ENCODE data around the gene TMEM161A. TPM values are rescaled to one million over a fixed set of nuclear protein-coding genes. Genes with fewer than 3 reads are reported as not detected.
"Not testable (repeated sequence)": the region's sequence is repeated elsewhere in the genome, so short reads cannot be mapped to it uniquely, and the experiment has no call there.

The TMEM161A gene
- total RNA-seq, result 24.7 TPM
- long read RNA-seq, transcript TMEM161A-201 (12 exons, 1,820 nt), result major isoform, 32 of 54 reads
- long read RNA-seq, partial matches to known transcripts, result 14 of 54 reads
- long read RNA-seq, other reads (novel, unspliced or antisense), result 4 of 54 reads

DNA sequence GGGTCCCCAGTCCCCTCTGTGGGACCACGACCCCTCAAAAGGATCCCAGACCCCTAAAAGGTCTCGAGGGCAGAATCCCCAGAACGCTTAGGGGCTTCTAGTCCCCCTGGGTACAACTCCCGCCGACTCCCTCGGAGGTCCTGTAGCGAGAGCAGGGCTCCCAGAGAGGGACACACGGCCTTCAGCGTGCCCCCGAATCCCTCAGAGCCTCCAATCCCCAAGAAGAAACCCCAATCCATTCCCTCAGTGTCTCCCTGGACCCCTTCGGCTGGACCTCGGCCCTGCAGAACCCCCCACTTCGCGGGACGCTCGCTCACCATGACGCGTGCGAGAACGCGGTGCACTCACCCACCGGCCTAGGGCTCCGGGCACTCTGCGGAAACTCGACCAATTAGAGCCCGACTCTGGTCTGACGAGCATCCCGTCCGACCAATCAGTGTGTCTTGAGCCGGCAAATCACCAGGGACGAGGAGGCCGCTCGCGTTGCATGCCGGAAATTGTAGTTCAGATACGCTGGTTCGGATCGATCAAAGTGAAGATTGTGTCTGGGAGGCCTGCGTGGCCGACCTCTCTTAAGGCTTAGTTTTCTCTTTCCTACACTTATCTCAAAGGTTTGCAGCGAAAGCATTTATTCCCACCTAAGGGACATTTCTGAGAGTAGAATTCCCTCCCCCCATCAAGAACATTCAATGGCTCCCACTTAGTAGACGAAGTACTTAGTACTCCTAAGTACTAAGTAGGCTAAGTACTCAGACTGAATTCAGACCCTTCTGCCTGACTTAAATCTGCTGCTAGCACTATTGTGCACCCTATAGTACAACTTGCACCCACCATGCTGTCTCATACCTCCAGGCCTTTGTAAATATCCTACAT lies at the start of gene TMEM161A:
TMEM161A (minus strand) TSS at position 370 of the 873 bp plus-strand sequence; CDS start at position 320, 50 bp downstream.
- DNase-seq (peak; percentile 98), ATAC-seq (peak; percentile 93)
- intact Hi-C loops (cut with micrococcal nuclease), result loop anchor here (5.0 kb wide), 1 partner anchor 86 kb away; no protein-coding TSS in a partner anchor

DNA sequence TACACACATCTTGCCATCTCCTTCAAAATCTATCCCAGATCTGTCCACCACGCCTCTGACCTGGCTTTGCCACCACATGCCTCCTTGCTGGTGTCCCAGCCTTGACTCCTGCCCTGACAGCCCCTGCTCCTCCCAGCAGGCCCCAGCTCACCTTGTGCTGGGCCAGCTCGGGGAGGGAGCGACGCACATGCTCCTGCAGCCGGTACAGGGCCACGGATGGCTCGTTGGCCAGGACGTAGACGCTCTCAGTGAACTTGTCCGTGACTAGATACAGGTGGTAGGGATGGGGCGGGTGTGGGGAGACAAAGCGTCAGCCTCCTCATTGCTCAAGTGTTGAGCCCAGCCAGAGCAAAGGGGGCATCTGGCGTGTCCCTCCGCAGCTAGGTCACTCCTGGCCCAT lies 48.5 kb upstream of the TMEM161A start:
- intact Hi-C loops (cut with micrococcal nuclease), result no loop called here
- ATAC-seq (no peak), DNase-seq (no peak)

DNA sequence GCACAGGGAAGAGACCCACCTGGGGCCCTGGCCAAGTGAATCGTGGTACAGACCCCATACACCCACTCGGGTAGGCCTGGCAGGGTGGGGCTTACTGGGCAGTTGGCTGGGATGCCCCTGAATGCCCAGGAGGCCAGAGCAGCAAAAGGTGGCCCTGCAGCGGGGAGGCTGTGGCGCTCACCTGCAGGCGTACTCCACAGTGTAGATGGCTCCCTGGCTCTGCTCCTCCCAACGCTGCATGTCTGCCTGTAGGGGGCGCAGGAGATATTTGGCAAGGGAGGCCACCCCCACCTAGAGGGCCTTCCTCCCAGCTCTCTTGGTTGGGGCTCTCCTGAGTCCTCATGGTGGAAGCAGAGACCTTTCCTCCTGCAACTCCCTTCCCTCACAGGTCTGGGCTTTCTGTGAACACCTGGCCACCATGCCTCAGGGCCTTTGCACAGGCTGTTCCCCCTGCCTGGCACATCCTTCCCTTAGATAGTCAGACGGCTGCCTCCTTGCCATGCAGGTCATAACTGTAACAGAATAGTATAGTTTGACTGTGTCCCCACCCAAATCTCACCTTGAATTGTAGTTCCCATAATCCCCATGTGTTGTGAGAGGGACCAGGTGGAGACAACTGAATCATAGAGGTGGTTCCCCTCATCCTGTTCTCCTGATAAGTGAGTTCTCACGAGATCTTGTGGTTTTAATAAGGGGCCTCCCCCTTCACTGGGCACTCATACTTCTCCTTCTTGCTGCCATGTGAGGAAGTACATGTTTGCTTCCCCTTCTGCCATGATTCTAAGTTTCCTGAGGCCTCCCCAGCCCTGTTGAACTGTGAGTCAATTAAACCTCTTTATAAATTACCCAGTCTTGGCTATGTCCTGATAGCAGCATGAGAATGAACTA lies 47.8 kb upstream of the TMEM161A start:
- DNase-seq (no peak), ATAC-seq (peak; percentile 49)
- intact Hi-C loops (cut with micrococcal nuclease), result no loop called here

DNA sequence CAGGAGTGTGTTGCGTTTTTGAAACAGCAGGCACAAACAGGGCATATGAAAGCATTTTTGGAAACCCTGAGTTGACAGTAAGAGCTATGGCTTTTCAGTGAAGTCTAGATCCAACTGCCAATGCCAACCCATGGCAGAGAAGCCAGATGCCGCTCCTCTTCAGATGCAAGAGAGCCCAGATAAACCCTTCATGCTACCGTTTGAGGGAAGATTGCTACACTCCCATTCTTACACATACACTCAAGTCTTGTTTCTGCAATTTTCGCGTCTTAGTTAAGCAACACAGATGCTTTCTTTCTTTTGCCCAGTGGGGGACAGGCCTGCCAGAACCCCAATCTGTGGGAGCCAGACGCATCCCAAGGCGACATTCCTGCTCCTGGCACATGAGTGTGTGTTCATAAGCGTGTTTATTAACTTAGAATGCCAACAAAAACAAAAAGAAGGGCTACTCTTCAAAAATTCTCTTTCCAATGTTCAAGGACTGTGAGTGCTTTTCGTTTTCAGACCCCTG lies 43.3 kb upstream of the TMEM161A start:
- DNase-seq, result no peak
- intact Hi-C loops (cut with micrococcal nuclease), result no loop called here
- ATAC-seq, result no peak

DNA sequence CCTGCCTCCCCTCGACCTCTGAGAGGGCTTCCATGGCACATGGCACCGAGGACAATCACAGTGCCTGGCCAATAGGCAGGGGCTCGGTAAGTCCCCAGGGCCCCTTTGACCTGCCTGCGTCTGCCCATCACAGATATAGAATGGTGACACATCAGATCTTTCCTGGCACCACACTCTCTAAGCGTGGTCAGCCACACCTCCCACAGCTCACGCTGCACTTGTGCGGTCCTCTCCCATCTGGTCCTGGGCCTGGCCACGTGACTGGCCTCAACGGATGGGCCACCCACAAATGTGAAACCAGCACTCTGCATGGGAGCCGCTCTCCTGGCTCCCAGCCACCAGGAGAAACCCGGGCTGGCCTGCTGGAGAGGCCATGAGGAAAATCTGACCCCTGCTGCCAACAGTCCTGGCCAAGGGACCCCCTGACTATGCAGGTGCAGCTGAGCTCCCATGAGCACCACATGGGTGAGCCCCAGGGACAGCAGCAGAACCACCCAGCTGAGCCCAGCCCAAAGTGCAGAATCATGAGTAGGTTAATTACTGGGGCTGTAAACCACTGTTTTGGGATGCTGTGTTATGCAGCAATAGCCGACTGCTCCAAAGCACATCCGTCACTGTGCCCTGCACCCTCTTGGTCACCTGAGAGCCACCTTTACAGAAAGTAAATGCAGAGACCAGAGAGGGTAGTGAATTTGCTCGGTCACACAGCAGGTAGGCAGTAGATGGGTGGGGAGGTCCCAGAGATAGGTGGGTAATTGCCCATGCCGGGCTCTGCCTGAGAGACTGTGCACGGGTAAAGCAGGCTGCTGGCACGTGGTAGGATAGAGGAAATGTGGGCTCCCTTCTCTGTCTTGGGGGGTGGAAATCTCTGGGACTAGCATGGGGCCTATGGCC lies 41.5 kb upstream of the TMEM161A start:
- no peak for DNase-seq
- ATAC-seq, result no peak
- intact Hi-C loops (cut with micrococcal nuclease), result no loop called here

DNA sequence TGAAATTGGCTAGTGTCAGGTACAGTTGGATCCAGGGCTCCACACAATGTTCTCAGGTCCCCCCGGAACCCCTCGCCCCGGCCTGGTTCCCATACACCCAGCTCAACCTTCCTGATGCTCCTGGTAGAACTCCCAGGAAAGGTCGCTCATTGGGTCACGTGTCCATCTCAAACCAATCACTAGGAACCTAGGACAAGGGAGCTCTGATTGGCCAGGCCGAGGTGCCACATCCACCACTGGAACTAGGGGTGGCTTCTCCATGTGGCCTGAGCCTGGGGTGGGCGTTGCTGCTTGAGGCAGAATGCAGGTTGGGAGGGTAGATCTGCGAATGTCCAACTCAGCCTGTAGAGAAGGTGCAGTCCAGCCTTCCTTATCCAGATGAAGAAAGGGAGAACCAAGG lies 38.7 kb upstream of the TMEM161A start:
- ATAC-seq, result no peak
- intact Hi-C loops (cut with micrococcal nuclease), result no loop called here
- no peak for DNase-seq

DNA sequence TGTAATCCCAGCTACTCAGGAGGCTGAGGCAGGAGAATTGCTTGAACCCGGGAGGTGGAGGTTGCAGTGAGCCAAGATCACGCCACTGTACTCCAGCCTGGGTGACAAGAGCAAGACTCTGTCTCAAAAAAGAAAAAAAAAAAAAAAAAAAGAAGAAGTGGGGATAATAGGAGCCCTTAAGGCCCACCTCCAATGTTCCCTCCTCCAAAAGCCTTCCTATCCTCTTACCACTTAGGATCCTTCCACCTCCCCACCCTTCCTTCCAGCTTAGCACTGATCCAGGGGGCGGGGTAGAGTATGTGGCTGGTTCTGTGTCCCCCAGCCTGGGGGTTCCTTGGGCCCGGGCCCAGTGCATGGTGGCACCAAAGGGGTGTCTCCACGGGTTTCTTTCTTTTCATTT lies 35.0 kb upstream of the TMEM161A start:
- ATAC-seq; intact Hi-C loops (cut with micrococcal nuclease); DNase-seq: not testable (repeated sequence)

DNA sequence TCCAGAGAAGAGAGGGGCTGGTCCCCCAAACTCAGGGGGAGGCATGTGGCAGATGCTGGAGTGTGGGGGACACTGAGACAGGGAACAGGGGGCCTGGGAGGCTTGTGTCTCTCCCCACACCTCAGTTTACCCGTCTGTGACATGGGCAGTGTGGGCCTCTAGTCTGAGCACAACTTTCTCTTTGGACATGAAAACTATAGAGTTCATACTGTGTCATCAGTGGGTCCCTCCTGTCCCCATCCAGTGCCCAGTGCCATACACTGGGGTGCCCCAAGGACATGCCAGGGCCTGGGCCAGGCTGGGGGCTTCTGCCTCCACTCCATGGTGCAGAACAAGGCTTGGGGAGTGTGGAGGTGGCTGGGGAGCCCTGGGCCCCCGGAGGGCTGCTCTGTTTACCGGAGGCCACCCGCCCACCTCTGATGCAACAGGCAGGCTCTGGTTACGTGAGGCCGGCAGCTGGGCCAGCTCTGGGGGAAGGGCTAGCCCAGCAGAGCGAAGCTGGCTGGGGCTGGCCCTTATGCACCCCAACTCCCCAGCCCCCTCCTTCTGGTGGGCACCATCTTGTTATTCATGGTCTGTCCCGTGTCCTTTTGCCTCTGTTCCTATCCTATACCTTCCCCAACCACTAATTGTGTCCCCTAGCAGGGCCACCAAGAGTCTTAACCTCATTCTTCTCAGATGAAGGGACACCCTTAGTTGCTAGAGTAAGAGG lies 33.7 kb upstream of the TMEM161A start:
- intact Hi-C loops (cut with micrococcal nuclease), result no loop called here
- ATAC-seq (no peak), DNase-seq (no peak)

DNA sequence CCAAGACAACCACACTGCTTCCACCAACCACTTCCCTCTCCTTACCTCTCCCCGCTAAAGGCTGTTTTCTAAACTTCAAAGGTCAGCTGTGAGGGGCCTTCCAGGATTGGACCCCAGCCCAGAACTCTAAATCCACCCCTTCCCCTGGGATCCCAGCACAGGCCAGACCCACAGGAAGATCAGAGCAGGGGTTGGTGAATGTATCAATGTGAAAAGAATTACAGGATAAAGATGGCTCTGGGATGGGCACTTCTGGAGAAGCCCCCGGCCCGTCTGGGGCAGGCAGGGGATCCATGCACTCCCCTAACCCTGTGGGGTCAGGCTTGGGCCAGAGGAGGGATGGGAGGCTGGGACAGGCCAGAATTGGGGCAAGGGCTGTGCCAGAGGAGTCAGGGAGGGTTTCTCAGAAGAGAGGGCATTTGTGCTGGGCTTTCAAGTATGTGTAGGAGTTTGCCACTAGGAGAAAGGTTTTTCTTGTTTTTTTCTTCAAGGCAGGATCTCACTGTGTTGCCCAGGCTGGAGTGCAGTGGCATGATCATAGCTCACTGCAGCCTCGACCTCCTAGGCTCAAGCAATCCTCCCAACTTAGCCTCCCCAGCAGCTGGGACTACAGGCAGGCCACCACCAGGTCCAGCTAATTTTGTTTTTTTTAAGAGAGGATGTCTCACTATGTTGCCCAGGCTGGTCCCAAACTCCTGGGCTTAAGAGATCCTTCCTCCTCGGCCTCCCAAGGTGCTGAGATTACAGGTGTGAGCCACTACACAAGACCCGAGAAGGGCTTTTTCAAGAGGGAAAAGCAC lies 32.8 kb upstream of the TMEM161A start:
- intact Hi-C loops (cut with micrococcal nuclease), result no loop called here

DNA sequence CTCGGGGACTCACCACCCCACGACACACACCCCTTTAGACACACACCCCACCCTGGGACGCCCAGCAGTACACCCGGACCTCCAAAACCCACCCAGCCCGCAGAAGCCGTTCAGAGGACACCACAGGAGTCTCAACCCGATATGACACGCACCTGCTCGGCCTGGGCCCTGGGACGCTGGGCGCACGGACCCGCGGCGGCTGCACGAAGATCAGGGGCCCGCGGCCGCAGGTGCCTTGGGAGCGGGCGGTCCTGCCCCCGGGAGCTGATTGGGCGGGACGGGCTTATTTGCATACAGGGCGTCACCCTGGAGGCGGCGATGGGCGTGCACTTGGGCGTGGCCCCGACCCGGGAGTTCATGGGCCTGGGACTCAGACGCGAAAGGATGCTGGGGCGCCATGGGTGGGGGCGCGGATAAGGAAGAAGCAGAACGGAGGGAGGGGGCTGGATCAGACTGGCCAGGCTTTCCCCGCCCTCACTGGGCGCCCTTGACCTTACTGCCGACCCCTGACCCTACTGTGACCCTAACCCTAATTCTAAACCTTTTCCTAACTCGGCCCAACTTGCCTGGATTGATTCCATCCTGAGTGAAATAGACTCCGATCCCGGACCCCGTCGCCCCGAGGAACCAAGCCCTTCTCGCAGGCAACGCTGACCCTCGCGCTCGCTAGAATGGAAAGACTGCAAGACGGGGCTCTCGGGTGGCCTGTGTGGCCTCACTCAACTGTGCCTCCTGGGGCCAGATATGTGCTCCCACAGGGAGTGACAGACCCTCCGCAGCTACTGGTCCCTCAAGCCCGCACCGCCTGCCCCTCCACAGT lies 32.0 kb upstream of the TMEM161A start, which contains the start of gene MEF2B:
MEF2B (minus strand) TSS at position 211 of the 820 bp plus-strand sequence. CDS start 19,528 bp downstream, outside the sequence.
- intact Hi-C loops (cut with micrococcal nuclease), result no loop called here
- peak; percentile 84 for DNase-seq

More for the DNA sequence above, 32.8 kb upstream of the TMEM161A start:
- DNase-seq (no peak), ATAC-seq (no peak)

DNA sequence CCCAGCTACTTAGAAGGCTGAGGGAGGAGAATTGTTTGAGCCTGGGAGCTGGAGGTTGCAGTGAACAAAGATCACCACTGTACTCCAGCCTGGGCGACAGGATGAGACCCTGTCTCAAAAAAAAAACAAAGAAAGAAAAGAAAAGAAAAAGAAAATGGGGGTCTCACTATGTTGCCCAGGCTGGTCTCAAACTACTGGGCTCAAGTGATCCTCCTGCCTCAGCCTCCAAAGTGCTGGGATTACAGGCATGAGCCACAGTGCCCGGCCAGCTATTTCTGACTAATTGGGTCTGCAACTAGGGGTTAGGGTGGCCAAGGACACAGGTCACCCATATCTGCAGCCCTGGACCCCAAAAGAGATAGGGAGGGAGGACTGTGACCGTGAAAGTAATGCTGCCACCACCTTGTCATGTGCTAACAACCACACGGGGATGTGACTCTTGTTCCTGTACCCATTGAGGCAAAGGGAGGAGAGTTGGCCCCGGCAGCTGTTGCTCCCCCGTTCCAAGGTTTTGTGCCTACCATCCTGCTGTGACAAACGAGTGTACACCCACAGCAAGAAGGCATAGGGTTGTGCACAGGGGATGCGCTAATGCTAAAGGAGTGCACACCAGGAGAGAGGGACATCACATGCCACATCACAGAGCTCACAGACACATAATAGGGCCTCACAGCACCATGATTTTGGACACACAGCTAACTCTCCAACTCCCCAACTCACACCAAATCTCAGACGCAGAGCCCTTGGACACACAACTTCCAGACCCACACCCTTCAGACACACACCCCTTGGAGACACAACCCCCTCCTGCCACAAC lies 31.2 kb upstream of the TMEM161A start:
- DNase-seq (no peak), ATAC-seq (no peak)
- intact Hi-C loops (cut with micrococcal nuclease), result no loop called here

More for the DNA sequence above, 32.0 kb upstream of the TMEM161A start, which contains the start of gene MEF2B:
- ATAC-seq, result peak; percentile 91

DNA sequence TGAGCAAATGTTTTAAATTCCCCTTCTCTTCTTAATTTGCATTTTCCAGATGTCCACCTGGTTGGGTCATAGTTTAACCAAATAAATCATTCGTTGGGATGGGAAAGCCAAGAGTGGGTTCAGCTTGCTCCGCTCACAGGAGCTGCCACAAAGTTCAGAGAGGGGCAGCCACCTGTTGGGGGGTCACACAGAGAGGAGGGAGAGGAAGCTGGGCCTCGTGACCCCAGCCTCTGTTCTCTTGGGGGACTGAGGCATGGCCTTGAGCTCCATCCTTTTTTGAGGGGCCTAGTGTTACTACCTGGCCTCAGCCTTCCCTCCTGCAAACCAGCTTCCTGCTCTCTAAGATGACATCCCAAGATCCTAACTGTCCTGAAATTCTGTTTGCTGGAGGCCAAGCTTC lies 29.3 kb upstream of the TMEM161A start:
- DNase-seq (no peak), ATAC-seq (no peak)
- intact Hi-C loops (cut with micrococcal nuclease), result no loop called here

DNA sequence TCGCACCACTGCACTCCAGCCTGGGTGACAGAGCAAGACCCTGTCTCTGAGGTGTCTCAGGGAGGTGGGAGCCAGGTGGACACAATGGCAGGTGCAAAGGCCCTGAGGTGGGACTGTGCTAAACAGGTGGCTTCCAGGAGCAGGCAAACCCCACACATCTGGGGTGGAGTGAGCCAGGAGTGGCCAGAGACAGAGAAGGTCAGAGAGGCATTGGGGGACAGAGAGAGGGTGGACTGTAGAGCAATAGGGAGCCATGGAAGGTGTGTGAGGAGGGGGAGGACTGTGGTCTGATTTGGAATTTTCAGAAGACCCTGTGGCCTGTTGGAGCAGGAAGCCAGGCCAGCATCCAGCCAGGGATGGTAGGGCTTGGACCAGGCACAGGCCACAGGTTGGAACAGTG lies 27.1 kb upstream of the TMEM161A start:
- no peak for ATAC-seq
- no peak for DNase-seq
- intact Hi-C loops (cut with micrococcal nuclease), result no loop called here

DNA sequence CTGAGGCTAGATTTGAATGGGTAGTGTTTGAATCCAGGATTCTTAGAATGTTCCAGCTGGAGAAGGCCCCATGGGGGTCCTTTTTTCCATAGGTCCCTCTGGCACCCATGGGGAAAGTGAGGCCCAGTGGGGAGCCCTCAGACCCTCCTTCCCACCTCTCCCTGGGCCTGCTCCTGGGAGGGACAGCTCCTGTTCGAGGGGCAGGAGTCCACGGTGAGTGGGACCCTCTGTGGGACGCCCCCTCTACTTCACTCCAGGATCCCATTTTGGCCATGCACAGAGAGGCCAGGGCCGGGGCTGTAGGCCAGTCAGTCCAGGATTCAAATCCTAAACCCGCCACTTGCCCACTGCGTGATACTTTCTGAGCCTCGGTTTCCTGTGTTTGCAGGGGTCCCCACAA lies 24.2 kb upstream of the TMEM161A start:
- DNase-seq, result no peak
- ATAC-seq, result no peak
- intact Hi-C loops (cut with micrococcal nuclease), result no loop called here

DNA sequence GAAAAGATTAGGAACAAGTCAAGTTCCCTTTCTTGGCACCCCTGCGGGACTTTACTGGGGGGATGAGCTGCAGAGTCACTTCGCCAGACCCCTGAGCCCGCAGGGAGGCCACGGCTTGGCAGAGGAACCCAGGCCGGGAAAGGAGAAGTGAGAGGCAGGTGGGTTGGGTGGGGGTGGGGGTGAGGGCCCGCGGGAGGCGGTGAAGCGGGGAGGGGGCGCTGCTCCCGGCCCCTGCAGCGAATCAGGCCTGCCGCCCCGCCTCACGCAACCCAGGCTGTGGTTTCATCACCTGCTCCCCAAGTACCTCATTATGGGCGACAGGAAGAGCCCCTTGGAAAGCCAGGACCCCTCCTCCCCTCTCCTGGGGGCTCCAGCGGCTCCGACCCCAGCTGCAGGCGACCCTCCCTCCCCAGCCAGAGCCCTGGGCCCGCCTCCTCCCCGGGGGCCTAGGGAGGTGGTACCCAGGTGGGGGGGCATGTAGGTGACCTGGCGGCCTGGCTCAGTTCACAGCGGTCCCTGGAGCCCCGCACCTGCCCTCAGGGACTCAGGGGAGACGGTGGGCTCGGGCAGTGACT lies 22.3 kb upstream of the TMEM161A start:
- DNase-seq, result no peak
- no peak for ATAC-seq
- intact Hi-C loops (cut with micrococcal nuclease), result no loop called here

All from left ventricle myocardium superior (tissue), 1 donor.